Measurements from ENCODE around the gene PRKACB. TPM values are rescaled to one million over a fixed set of nuclear protein-coding genes. Genes with fewer than 3 reads are reported as not detected.

PRKACB gene
- total RNA-seq, 1 experiment from 2014 or later, result 28.5 TPM

- CTCF ChIA-PET, result interaction anchor here (3.8 kb wide), 1 partner anchor 287 kb away, joined by 57 read pairs; no protein-coding TSS in a partner anchor
- DNase-seq, result no peak
- Mint-ChIP-seq H3K4me1 (ENCODE audit: low read depth, unreplicated experiment) (peaks cover 23% of the 10 kb centered on the region), H3K27ac (ENCODE audit: unreplicated experiment) (peak overlapping the region; percentile 74), H3K9me3 (ENCODE audit: low read depth, unreplicated experiment) (no peaks in the 10 kb centered on the region), H3K27me3 (ENCODE audit: unreplicated experiment) (no peaks in the 10 kb centered on the region), H3K36me3 (ENCODE audit: insufficient read depth, unreplicated experiment) (no peaks in the 10 kb centered on the region), H3K4me3 (ENCODE audit: low read depth, unreplicated experiment) (no peak overlapping the region)
- BruUV-seq (replicated peaks), result no TSS peak
- intact Hi-C loops (cut with micrococcal nuclease; ENCODE audit: unreplicated experiment), result loop anchor here (5.0 kb wide), 1 partner anchor 106 kb away; no protein-coding TSS in a partner anchor
- TF ChIP-seq CTCF (IDR thresholded peaks at IDR 0.05; ENCODE audit: unreplicated experiment), result no peak
Measured at GRCh38 chr1:84146411-84147032, 2.5 kb downstream of the PRKACB start.

- CTCF ChIA-PET, result interaction anchor here (0.8 kb wide), 1 partner anchor 105 kb away, joined by 3 read pairs; no protein-coding TSS in a partner anchor
- Mint-ChIP-seq H3K4me3 (ENCODE audit: low read depth, unreplicated experiment) (no peak overlapping the region), H3K27me3 (ENCODE audit: unreplicated experiment) (no peaks in the 10 kb centered on the region), H3K4me1 (ENCODE audit: low read depth, unreplicated experiment) (peaks cover 19% of the 10 kb centered on the region), H3K36me3 (ENCODE audit: insufficient read depth, unreplicated experiment) (no peaks in the 10 kb centered on the region), H3K27ac (ENCODE audit: unreplicated experiment) (no peak overlapping the region), H3K9me3 (ENCODE audit: low read depth, unreplicated experiment) (no peaks in the 10 kb centered on the region)
- no peak for TF ChIP-seq CTCF (IDR thresholded peaks at IDR 0.05; ENCODE audit: unreplicated experiment)
- no peak for DNase-seq
- intact Hi-C loops (cut with micrococcal nuclease; ENCODE audit: unreplicated experiment), result loop anchor here (5.0 kb wide), 1 partner anchor 104 kb away; no protein-coding TSS in a partner anchor
- no TSS peak for BruUV-seq (replicated peaks)
Measured at GRCh38 chr1:84148758-84149157, 4.7 kb downstream of the PRKACB start.

- H3K4me3 Mint-ChIP-seq (ENCODE audit: low read depth, unreplicated experiment), result no peak overlapping the region
- BruUV-seq (replicated peaks), result no TSS peak
- intact Hi-C loops (cut with micrococcal nuclease; ENCODE audit: unreplicated experiment), result no loop called here
- no peak for TF ChIP-seq CTCF (IDR thresholded peaks at IDR 0.05; ENCODE audit: unreplicated experiment)
- CTCF ChIA-PET, result interaction anchor here (0.5 to 1.0 kb wide), 4 partner anchors 9 to 665 kb away, joined by 3 to 8 read pairs (median 6); partner anchors contain the start of gene PRKACB
- H3K27ac Mint-ChIP-seq (ENCODE audit: unreplicated experiment), result no peak overlapping the region
- peak; percentile 11 for DNase-seq
- H3K27me3 Mint-ChIP-seq (ENCODE audit: unreplicated experiment), result no peaks in the 10 kb centered on the region
- no peaks in the 10 kb centered on the region for H3K36me3 Mint-ChIP-seq (ENCODE audit: insufficient read depth, unreplicated experiment)
- no peaks in the 10 kb centered on the region for H3K9me3 Mint-ChIP-seq (ENCODE audit: low read depth, unreplicated experiment)
- peaks cover 18% of the 10 kb centered on the region for H3K4me1 Mint-ChIP-seq (ENCODE audit: low read depth, unreplicated experiment)
Measured at GRCh38 chr1:84152649-84153056, 8.6 kb downstream of the PRKACB start.

- Mint-ChIP-seq H3K36me3 (ENCODE audit: insufficient read depth, unreplicated experiment) (no peaks in the 10 kb centered on the region), H3K27ac (ENCODE audit: unreplicated experiment) (peak overlapping the region; percentile 68), H3K4me3 (ENCODE audit: low read depth, unreplicated experiment) (no peak overlapping the region), H3K9me3 (ENCODE audit: low read depth, unreplicated experiment) (no peaks in the 10 kb centered on the region), H3K4me1 (ENCODE audit: low read depth, unreplicated experiment) (peaks cover 18% of the 10 kb centered on the region), H3K27me3 (ENCODE audit: unreplicated experiment) (no peaks in the 10 kb centered on the region)
- DNase-seq, result no peak
- no TSS peak for BruUV-seq (replicated peaks)
- intact Hi-C loops (cut with micrococcal nuclease; ENCODE audit: unreplicated experiment), result no loop called here
- no peak for TF ChIP-seq CTCF (IDR thresholded peaks at IDR 0.05; ENCODE audit: unreplicated experiment)
- CTCF ChIA-PET, result interaction anchor here (1.0 kb wide), 1 partner anchor 157 kb away, joined by 3 read pairs; the partner anchor contains the start of gene TTLL7
Measured at GRCh38 chr1:84155517-84155916, 11.4 kb downstream of the PRKACB start.
